T-helper 9 cell (primary cell): ENCODE measurements around the gene DOK1.
A peak's percentile ranks its signal among the peaks of the same experiment; 100 is the strongest.

Source experiments
- DNase-seq: peaks from one replicate; pipeline ENCODE4 v3.0.0-alpha.2; 2020
- total RNA-seq, 2 donors: gene quantifications; one replicate each; lab custom pipeline; 2026; lab: John Stamatoyannopoulos, UW

DOK1 gene
- 6.0 to 29.0 reads per million in 2 donors for total RNA-seq

DNA sequence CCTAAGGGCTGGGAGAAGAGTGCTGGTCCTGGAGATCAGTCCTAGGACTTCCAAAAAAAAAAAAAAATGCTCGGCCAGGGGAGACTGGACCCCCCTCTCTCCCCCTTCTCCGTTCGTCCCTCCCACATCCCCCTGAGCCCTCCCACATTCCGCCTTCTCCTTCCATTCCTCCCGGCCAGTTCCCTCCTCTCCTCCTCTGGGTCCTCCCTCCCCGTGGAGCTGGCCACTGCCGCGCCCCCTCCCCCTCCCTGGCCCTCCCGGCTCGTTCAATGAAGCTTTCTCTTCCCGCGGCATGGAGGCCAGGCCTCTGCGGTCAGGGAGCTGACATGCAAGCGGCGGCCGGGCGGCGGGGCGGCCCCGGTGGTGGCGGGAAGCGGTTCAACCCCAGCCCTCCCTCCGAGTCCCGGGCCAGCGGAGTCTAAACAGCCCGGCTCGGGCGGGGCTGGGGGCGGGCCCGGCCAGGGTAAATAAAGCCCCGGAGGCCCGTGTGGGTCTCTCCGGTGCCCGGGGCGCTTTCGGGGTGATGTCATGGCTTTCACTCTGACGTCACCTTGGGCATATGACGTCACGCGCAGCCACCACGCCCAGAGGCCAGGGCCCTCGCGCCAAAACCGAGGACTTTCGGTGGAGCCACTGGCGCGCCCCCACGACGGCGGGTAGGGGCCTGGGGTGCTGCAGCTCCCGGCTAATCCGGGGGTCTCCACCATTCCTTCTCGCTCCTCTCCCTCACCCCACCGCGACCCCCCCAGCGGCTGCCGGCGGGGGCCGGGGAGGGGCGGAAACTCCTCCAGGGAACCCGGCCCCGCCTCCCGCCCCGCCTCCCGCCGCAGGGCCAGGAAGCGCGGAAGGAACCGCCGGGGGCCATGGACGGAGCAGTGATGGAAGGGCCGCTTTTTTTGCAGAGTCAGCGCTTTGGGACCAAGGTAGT, at the start of gene DOK1, which contains the start of gene LOXL3:
TSS of gene DOK1 (plus strand) at position 829 of the 928 bp plus-strand sequence. CDS start at position 864, 35 bp downstream.
TSS of gene LOXL3 (minus strand) at position 51 of the 928 bp plus-strand sequence. CDS start 1,308 bp downstream, outside the sequence.
- DNase-seq: peak; percentile 75

GRCh38 chr2:74505448-74506246, 48.9 kb upstream of the DOK1 start:
- DNase-seq: no peak

- peak; percentile 98 for DNase-seq
These were observed 47.2 kb upstream of the DOK1 start, which contains the start of gene PCGF1 for GRCh38 chr2:74507145-74507925. PCGF1 (minus strand) TSS chr2:74507695; CDS start chr2:74507668, 27 bp downstream.

DNA sequence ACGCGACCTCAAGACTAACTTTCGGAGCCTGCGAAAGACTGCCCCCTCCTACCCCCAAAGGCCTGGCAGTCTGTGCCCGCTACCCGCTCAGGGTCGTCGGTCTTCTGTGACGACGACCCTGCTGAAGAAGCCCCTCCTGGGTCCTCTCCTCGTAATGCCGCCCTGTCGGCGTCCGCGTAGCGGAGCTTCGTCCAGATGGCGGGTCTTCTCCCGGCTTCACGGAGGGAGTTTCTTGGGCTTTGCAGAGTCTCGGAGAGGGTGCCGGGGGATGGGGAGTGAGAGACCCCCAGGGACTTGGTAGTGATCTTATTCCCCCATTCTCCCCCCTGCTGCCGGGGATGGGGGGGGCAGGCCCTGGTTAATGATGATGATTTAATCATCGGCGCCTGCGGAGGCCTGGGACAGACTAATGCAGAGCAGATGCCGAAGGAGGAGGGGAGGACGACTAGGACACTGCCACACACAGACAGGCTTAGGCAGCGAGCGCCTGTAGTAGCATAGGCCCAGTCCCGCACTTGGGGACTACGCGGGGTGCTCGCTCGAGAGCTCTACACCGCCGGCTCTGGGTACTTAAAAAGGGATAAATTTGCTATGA, 46.5 kb upstream of the DOK1 start:
- no peak for DNase-seq

DNA sequence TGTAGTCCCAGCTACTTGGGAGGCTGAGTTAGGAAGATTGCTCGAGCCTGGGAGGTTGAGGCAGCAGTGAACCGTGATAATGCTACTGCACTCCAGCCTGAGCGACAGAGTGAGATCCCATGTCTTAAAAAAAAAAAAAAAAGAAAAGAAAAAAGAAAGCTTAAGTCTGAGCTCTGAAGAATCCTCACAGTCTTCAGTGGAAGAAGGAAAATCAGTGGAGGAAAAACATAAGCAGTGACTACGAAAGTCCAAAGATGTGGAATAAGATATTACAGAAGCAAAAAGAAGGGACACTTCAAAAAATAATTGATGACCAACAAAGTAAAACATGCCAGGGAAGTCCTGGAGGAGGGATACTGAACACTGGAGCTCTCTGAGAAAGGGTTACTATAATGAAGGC, 44.2 kb upstream of the DOK1 start:
- DNase-seq: no peak

DNA sequence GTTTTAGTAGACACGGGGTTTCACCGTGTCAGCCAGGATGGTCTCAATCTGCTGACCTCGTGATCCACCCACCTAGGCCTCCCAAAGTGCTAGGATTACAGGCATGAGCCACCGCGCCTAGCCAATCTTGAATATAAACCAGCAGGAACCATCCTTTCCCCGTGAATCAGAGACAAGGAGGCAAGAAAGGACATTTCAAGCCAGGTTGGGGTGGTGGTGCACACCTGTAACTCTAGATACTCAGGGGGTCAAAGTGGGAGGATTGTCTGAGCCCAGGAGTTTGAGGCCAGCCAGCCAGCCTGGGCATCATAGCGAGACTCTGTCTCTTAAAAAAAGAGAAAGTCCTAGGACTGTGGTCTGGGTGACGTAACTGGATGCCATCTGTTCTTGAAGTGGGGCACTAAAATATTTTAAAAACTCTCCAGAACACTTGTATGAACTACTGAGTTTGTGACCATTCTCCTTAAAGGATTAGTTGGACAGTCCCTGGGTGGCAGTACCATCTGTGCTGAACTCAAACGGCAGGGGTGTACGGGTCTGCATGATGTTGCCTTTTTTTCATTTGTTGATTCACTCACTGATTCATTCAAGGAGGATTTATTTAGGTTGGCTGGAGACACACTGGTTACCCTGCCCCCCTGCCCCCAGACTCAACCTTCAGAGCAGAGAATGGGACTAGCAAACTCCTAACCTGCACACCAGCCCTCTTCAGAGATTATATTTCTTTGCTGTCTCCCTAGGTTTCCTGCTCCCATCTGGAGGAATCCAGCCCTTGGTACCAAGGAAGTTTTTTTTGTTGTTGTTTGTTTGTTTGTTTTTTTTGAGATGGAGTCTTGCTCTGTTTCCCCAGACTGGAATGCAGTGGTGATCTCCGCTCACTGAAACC, 43.2 kb upstream of the DOK1 start:
- DNase-seq: no peak

- DNase-seq: no peak
These were observed 41.5 kb upstream of the DOK1 start for GRCh38 chr2:74512744-74513604.

GRCh38 chr2:74513605-74514367, 40.7 kb upstream of the DOK1 start:
- no peak for DNase-seq

GRCh38 chr2:74514368-74515270, 39.9 kb upstream of the DOK1 start, which contains the start of gene TLX2:
TLX2 (plus strand) TSS chr2:74514450; CDS start chr2:74514807, 357 bp downstream.
- DNase-seq: no peak

- no peak for DNase-seq
These were observed 39.1 kb upstream of the DOK1 start for GRCh38 chr2:74515271-74515980.

- DNase-seq: peak; percentile 58
These were observed 38.4 kb upstream of the DOK1 start for GRCh38 chr2:74515981-74516633.

DNA sequence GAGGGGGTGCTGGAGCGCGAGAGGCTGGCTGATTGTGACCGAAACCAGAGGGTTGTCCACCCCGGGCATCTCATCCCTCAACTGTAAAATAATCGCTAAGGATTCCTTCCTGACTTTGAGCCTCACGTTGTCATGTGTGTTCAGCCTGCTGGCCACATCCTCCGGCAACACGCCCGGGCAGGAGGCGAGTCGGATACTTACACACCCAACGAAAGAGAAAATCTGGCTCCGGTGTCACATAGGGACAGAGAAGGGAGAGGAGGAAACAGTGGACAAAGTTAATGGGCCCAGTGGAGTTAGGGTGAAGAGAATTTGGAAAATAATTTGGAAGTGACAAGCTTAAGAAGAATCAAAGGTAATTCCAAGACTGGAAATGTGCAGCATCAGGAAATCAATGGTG, 37.9 kb upstream of the DOK1 start:
- no peak for DNase-seq

GRCh38 chr2:74522516-74522915, 32.0 kb upstream of the DOK1 start:
- DNase-seq: no peak

DNA sequence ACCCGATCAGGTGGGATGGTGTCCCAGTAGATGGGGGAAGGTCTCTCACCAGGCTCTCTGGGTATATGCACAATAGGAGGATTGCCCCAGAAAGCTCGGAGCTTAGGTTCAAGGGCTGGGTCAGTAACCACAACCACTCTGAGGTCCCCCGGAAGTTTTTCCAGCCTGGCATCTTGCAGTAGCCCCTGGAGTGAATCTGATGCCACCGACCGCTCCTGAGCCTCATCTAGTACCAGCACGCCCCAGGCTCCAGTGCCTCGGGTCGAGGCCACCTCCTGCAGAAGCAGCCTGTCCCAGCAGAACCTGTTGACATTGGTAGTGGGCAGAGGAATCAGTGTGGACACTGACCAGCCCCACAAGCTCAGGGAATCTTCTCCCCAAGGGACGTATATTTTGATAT, 30.5 kb upstream of the DOK1 start:
- DNase-seq: no peak

GRCh38 chr2:74524955-74525716, 29.4 kb upstream of the DOK1 start:
- DNase-seq: no peak
